ENCODE data around the gene ZDHHC11.
"Not testable (repeated sequence)": the region's sequence is repeated elsewhere in the genome, so short reads cannot be mapped to it uniquely, and the experiment has no call there.

Gene ZDHHC11

GRCh38 chr5:886036-886435 is 35.2 kb upstream of the ZDHHC11 start:
- Histone ChIP-seq H3K4me3 (ENCODE audit: low read depth, low read length) (no peak overlapping the region), H3K36me3 (ENCODE audit: control insufficient read depth, insufficient read depth, low read length) (peaks cover 86% of the 10 kb centered on the region), H3K4me1 (ENCODE audit: control insufficient read depth, insufficient read depth, low read length) (no peaks in the 10 kb centered on the region), H3K9ac (ENCODE audit: low read depth, low read length) (no peak overlapping the region), H3K9me3 (ENCODE audit: control insufficient read depth, insufficient read depth, low read length) (no peaks in the 10 kb centered on the region), H3K27me3 (ENCODE audit: control insufficient read depth, insufficient read depth, low read length) (no peaks in the 10 kb centered on the region)

GRCh38 chr5:885529-885928 is 34.7 kb upstream of the ZDHHC11 start:
- Histone ChIP-seq H3K4me1 (ENCODE audit: control insufficient read depth, insufficient read depth, low read length) (no peaks in the 10 kb centered on the region), H3K4me3 (ENCODE audit: low read depth, low read length) (no peak overlapping the region), H3K9ac (ENCODE audit: low read depth, low read length) (no peak overlapping the region), H3K27me3 (ENCODE audit: control insufficient read depth, insufficient read depth, low read length) (no peaks in the 10 kb centered on the region), H3K36me3 (ENCODE audit: control insufficient read depth, insufficient read depth, low read length) (peaks cover 88% of the 10 kb centered on the region), H3K9me3 (ENCODE audit: control insufficient read depth, insufficient read depth, low read length) (no peaks in the 10 kb centered on the region)

DNA sequence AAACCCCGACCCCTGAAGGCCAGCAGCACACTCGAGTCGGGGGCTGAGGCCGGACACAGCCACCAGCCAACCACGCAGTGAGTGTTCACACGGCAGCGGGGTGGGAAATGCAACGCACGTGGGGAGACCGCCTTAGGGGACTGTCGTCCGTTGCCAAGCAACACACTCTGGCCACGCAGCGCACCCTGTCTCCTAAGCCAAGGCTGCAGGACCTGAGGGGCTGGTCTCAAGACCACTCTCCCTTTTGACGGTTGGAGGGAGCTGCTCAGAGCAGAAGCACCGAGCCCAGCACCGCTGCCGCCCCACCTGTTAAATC is 34.3 kb upstream of the ZDHHC11 start:
- Histone ChIP-seq H3K36me3 (ENCODE audit: control insufficient read depth, insufficient read depth, low read length) (peaks cover 83% of the 10 kb centered on the region), H3K4me1 (ENCODE audit: control insufficient read depth, insufficient read depth, low read length) (no peaks in the 10 kb centered on the region), H3K9ac (ENCODE audit: low read depth, low read length) (no peak overlapping the region), H3K9me3 (ENCODE audit: control insufficient read depth, insufficient read depth, low read length) (no peaks in the 10 kb centered on the region), H3K27me3 (ENCODE audit: control insufficient read depth, insufficient read depth, low read length) (no peaks in the 10 kb centered on the region), H3K4me3 (ENCODE audit: low read depth, low read length) (no peak overlapping the region)

GRCh38 chr5:884345-885126 is 33.8 kb upstream of the ZDHHC11 start:
- no peak overlapping the region for H3K4me3 ChIP-seq (ENCODE audit: low read depth, low read length)
- H3K4me1 ChIP-seq (ENCODE audit: control insufficient read depth, insufficient read depth, low read length), result no peaks in the 10 kb centered on the region
- H3K27me3 ChIP-seq (ENCODE audit: control insufficient read depth, insufficient read depth, low read length), result no peaks in the 10 kb centered on the region
- H3K9ac ChIP-seq (ENCODE audit: low read depth, low read length), result no peak overlapping the region
- peaks cover 79% of the 10 kb centered on the region for H3K36me3 ChIP-seq (ENCODE audit: control insufficient read depth, insufficient read depth, low read length)
- H3K9me3 ChIP-seq (ENCODE audit: control insufficient read depth, insufficient read depth, low read length), result no peaks in the 10 kb centered on the region

DNA sequence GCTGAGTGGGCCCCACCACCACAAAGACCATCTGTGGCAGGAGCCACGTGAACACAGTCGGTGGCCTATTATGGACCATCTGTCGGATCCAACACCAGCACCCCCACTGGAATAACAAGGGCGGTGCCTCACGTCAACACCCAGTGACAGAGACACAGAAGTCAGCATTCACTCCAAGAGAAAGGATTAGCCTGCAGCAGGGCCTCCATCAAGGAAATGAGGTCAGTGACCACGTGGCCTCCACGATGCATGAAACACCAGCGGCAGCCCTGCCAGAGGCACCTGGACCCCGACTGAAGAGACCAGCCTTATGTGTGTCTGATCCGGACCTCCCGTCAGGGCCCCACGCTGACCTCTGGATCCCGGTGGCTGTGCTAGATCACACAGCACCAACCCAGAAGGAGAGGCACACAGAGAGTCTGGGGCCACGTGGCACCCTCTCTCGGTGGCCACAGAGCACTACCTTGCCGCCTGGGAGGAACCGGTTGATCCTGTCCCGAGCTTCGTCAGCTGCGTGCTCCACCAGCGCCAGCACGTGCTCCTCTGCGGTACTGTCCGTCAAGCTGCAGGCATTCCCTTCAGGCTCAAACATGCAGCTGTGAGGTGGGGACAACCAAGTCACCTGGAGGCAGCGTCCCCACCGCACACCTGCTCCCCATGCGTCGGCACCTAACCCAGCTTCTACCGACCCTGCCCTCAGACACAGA is 32.8 kb upstream of the ZDHHC11 start:
- peaks cover 77% of the 10 kb centered on the region for H3K36me3 ChIP-seq (ENCODE audit: control insufficient read depth, insufficient read depth, low read length)
- H3K9me3 ChIP-seq (ENCODE audit: control insufficient read depth, insufficient read depth, low read length), result no peaks in the 10 kb centered on the region
- no peaks in the 10 kb centered on the region for H3K27me3 ChIP-seq (ENCODE audit: control insufficient read depth, insufficient read depth, low read length)
- no peak overlapping the region for H3K9ac ChIP-seq (ENCODE audit: low read depth, low read length)
- no peak overlapping the region for H3K4me3 ChIP-seq (ENCODE audit: low read depth, low read length)
- no peaks in the 10 kb centered on the region for H3K4me1 ChIP-seq (ENCODE audit: control insufficient read depth, insufficient read depth, low read length)

- Histone ChIP-seq H3K4me3 (ENCODE audit: low read depth, low read length) (no peak overlapping the region), H3K36me3 (ENCODE audit: control insufficient read depth, insufficient read depth, low read length) (peaks cover 75% of the 10 kb centered on the region), H3K27me3 (ENCODE audit: control insufficient read depth, insufficient read depth, low read length) (no peaks in the 10 kb centered on the region), H3K9me3 (ENCODE audit: control insufficient read depth, insufficient read depth, low read length) (no peaks in the 10 kb centered on the region), H3K4me1 (ENCODE audit: control insufficient read depth, insufficient read depth, low read length) (no peaks in the 10 kb centered on the region), H3K9ac (ENCODE audit: low read depth, low read length) (no peak overlapping the region)
Measured at GRCh38 chr5:882253-883183, 31.7 kb upstream of the ZDHHC11 start.

DNA sequence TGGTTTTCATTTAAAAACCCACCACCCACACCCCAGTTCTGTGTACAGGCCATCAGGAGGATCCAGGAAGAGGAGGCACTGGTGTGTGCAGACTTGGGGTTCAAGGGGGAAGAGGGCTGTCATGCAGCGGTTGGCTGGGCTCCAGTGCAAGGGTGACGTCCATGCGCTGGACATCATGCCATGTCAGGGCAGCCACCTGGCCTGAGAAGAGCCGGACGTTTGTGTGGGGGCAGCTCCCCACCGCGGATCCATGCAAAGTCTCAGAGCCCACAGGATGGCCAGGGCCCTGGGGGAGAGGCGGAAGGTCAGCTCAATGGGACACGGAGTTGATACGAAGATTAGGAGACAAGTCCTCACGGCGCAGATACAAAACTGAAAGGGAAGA is 30.8 kb upstream of the ZDHHC11 start:
- Histone ChIP-seq H3K9ac (ENCODE audit: low read depth, low read length) (no peak overlapping the region), H3K4me1 (ENCODE audit: control insufficient read depth, insufficient read depth, low read length) (no peaks in the 10 kb centered on the region), H3K27me3 (ENCODE audit: control insufficient read depth, insufficient read depth, low read length) (no peaks in the 10 kb centered on the region), H3K9me3 (ENCODE audit: control insufficient read depth, insufficient read depth, low read length) (no peaks in the 10 kb centered on the region), H3K36me3 (ENCODE audit: control insufficient read depth, insufficient read depth, low read length) (peaks cover 72% of the 10 kb centered on the region), H3K4me3 (ENCODE audit: low read depth, low read length) (no peak overlapping the region)

GRCh38 chr5:880816-881550 is 30.2 kb upstream of the ZDHHC11 start:
- Histone ChIP-seq H3K36me3 (ENCODE audit: control insufficient read depth, insufficient read depth, low read length) (peaks cover 72% of the 10 kb centered on the region), H3K9me3 (ENCODE audit: control insufficient read depth, insufficient read depth, low read length) (no peaks in the 10 kb centered on the region), H3K4me1 (ENCODE audit: control insufficient read depth, insufficient read depth, low read length) (no peaks in the 10 kb centered on the region), H3K9ac (ENCODE audit: low read depth, low read length) (no peak overlapping the region), H3K4me3 (ENCODE audit: low read depth, low read length) (no peak overlapping the region), H3K27me3 (ENCODE audit: control insufficient read depth, insufficient read depth, low read length) (no peaks in the 10 kb centered on the region)

DNA sequence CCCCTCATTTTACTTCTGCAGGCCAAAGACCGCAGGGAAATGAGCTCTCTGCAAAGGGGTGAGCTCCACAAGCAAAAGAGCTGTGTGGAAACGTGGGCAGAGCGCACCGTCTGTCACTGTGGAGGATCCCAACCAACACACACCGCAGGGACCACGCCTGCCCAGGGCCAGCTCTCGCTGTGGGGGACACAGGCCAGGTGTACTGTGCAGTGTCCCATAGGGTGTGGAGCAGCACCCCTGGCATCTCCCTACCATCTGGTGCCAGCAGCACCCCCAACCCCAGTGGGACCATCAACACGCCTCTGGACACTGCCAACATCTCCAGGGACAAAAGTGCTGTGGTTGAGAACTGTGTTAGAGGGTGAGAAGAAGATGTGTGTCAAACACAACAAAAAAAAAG is 27.9 kb upstream of the ZDHHC11 start:
- H3K9me3 ChIP-seq (ENCODE audit: control insufficient read depth, insufficient read depth, low read length); H3K4me3 ChIP-seq (ENCODE audit: low read depth, low read length); H3K4me1 ChIP-seq (ENCODE audit: control insufficient read depth, insufficient read depth, low read length); H3K9ac ChIP-seq (ENCODE audit: low read depth, low read length); H3K27me3 ChIP-seq (ENCODE audit: control insufficient read depth, insufficient read depth, low read length): not testable (repeated sequence)
- H3K36me3 ChIP-seq (ENCODE audit: control insufficient read depth, insufficient read depth, low read length), result peaks cover 60% of the 10 kb centered on the region

DNA sequence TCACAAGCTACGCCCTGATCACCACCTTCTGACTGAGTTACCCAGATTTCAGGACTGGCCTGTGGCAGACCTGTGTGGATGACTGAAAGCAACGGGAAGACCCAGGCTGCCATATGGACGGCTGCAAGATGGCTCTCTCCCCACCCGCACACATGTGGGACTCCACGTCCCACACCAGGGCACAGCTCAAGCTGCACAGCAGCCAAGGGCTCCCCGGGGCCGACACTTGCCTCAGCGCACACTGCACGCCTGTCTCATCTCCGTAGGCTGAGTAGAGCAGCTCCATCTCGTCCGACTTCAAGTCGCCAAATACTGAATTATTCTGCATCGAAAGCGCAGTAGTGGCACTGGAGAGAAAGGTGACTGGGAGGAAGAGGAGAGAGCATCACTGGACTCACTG is 27.3 kb upstream of the ZDHHC11 start:
- Histone ChIP-seq H3K36me3 (ENCODE audit: control insufficient read depth, insufficient read depth, low read length) (peaks cover 59% of the 10 kb centered on the region), H3K9me3 (ENCODE audit: control insufficient read depth, insufficient read depth, low read length) (no peaks in the 10 kb centered on the region), H3K27me3 (ENCODE audit: control insufficient read depth, insufficient read depth, low read length) (no peaks in the 10 kb centered on the region), H3K4me1 (ENCODE audit: control insufficient read depth, insufficient read depth, low read length) (no peaks in the 10 kb centered on the region), H3K9ac (ENCODE audit: low read depth, low read length) (no peak overlapping the region), H3K4me3 (ENCODE audit: low read depth, low read length) (no peak overlapping the region)
